ENCODE results near the gene OR10A6. TPM values are rescaled to one million over a fixed set of nuclear protein-coding genes. Genes with fewer than 3 reads are reported as not detected.
A peak's percentile ranks its signal among the peaks of the same experiment; 100 is the strongest.

OR10A6 gene
- total RNA-seq, 3 donors from 2014 or later: not detected

DNA sequence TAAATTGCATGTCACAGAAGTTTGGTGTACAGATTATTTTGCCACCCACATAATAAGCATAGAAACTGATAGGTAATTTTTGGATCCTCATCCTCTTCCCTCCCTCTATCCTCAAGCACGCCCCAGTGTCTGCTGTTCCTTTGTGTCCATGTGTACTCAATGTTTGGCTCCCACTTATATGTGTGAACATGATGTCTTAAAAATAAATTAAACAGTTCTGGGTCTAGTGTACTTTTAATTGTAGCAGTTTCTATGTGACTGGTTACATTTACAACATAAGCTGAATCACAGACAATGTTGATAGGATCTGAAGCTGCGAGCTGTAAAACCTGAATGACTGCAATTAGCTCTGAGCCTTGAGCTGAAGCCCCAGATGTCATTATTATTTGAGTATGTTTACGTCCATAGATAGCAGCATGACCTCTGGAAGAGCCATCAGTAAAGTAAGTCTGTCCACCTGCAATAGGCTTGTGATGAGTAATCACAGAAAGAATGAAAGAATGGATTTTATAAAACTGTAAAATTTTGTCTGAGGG is 29.7 kb downstream of the OR10A6 start:
- H3K36me3 Mint-ChIP-seq (ENCODE audit: insufficient read depth): no peaks in the 10 kb centered on the region
- no peaks in the 10 kb centered on the region for H3K9me3 Mint-ChIP-seq
- peaks cover 34% of the 10 kb centered on the region for H3K27me3 Mint-ChIP-seq (ENCODE audit: low read depth)
- no peaks in the 10 kb centered on the region for H3K4me1 Mint-ChIP-seq (ENCODE audit: low read depth)
- no peak overlapping the region for H3K4me3 Mint-ChIP-seq
- DNase-seq (no peak), ATAC-seq (no peak)

DNA sequence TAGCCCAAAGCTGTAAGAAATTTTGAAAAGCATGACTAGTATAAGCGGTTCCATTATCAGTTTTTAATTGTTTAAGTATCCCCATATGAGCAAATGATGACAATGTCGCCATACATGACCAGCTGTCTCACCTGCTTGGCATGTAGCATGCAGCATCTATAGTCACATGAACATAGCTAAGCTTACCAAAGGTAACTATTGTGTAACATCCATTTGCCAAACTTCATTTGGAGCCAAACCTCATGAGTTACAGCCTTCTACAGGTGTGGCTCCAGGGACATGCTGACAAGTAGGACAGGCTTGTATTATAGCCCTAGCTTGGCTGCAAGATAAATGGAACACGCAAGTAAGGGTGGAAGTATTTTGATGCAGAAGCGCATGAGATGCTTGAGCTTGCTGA is 30.4 kb downstream of the OR10A6 start:
- Mint-ChIP-seq H3K27me3 (ENCODE audit: low read depth) (peaks cover 30% of the 10 kb centered on the region), H3K4me1 (ENCODE audit: low read depth) (no peaks in the 10 kb centered on the region), H3K36me3 (ENCODE audit: insufficient read depth) (no peaks in the 10 kb centered on the region), H3K4me3 (no peak overlapping the region), H3K9me3 (no peaks in the 10 kb centered on the region)
- no peak for ATAC-seq
- DNase-seq: no peak

DNA sequence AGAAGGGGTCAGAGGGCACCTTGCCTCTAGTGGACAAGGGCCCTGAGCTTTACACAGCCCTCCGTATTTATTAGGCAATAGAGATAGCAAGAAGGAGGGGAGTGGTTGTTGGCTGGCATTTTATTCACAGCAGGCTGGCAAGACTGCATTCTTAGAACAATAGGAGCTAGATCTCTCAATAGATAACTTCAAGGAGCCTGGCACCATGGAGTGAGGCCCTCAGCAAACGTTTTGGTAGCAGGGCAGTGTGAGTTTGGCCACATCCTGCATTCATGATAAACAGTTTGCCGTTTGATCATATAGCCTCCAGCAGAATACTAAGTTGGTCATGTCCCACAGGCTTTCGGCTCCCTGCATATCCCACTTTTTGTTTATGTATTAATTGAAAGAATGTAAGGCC is 31.6 kb downstream of the OR10A6 start:
- Mint-ChIP-seq H3K36me3 (ENCODE audit: insufficient read depth) (no peaks in the 10 kb centered on the region), H3K9me3 (peaks cover 3% of the 10 kb centered on the region), H3K27me3 (ENCODE audit: low read depth) (peaks cover 25% of the 10 kb centered on the region), H3K4me3 (no peak overlapping the region), H3K4me1 (ENCODE audit: low read depth) (no peaks in the 10 kb centered on the region)
- DNase-seq: no peak
- ATAC-seq: no peak

DNA sequence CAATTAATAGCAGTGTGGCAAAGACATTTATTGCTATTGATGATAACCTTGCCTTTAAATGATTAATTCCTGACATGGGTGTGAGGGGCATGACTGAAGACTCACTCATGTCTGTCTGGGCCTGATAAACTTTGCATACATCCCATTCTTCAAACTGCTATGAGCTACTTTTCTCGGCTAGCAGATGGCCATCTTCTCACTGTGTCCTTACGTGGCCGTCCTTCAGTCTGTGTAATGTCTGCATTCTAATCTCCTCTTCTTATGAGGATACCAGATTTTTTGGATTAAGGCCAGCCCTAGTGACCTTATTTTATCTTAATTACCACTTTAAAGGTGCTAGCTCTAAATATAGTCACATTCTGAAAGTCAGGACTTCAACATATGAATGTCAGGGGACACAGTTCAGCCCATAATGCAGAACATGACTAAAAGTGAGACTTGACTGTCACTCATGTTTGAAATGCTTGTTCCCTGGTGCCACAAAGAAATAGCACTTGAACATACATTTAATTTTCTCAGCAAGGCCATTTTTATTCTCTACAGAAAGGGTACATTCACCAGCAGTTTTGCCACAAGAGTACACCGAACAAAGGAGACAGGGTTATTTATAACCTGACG is 32.3 kb downstream of the OR10A6 start:
- ATAC-seq: no peak
- H3K4me3 Mint-ChIP-seq: no peak overlapping the region
- H3K4me1 Mint-ChIP-seq (ENCODE audit: low read depth): no peaks in the 10 kb centered on the region
- peaks cover 3% of the 10 kb centered on the region for H3K9me3 Mint-ChIP-seq
- no peak for DNase-seq
- no peaks in the 10 kb centered on the region for H3K36me3 Mint-ChIP-seq (ENCODE audit: insufficient read depth)
- H3K27me3 Mint-ChIP-seq (ENCODE audit: low read depth): peaks cover 23% of the 10 kb centered on the region

DNA sequence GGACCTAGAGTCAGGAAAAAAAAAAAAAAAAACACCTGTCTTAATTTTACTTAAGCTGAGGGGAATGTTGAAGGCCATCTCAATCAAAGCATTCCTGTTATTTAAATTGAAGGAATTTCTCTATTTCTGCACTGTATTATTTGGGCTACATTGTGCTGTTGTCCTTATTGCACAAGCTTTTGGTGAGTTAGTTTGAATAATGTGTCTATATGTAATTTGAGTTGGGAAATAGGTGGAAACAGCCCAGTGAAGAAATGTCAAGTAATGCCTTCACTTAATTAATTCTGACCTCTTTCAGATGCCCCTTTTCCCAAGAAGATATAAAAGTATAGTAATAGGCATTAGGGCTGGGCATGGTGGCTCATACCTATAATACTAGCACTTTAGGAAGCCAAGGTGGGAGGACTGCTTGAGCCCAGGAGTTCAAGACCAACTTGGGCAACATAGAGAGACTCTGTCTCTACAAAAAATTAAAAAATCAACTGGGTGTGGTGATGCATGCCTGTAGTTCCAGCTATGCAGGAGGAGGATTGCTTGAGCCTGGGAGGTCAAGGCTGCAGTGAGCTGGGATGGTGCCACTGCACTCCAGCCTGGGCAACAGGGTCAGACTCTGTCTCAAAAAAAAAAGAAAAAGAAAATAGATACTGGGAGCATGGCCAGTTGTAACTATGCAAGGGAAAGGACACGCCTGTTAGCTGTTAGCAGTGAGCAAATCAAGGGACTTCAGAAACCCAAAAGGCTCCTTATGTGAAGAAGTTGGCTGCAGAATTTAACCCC is 34.9 kb downstream of the OR10A6 start:
- Mint-ChIP-seq H3K9me3 (peaks cover 3% of the 10 kb centered on the region), H3K36me3 (ENCODE audit: insufficient read depth) (no peaks in the 10 kb centered on the region), H3K4me1 (ENCODE audit: low read depth) (peaks cover 5% of the 10 kb centered on the region), H3K4me3 (no peak overlapping the region), H3K27me3 (ENCODE audit: low read depth) (peaks cover 6% of the 10 kb centered on the region)
- DNase-seq: no peak
- no peak for ATAC-seq

DNA sequence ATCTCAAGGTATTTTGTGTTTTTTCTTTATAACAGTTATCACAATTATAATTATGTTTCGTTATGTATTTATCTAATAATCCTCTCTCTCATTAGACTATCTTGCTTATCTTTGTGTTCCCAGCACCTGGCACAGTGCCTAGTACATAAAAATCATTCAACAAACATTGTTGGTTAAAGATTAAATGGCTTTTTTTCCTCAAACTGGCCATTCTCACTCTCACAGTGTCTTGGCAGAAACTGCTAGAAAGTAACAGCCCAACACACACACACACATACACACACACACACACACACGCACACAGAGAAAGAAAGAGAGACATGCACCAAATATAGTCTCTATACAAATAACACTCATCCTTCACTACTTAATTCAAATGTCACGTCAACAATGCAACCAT is 36.8 kb downstream of the OR10A6 start:
- peaks cover 3% of the 10 kb centered on the region for H3K9me3 Mint-ChIP-seq
- DNase-seq (no peak), ATAC-seq (no peak)
- H3K27me3 Mint-ChIP-seq (ENCODE audit: low read depth): peaks cover 1% of the 10 kb centered on the region
- peaks cover 5% of the 10 kb centered on the region for H3K4me1 Mint-ChIP-seq (ENCODE audit: low read depth)
- H3K36me3 Mint-ChIP-seq (ENCODE audit: insufficient read depth): no peaks in the 10 kb centered on the region
- no peak overlapping the region for H3K4me3 Mint-ChIP-seq

DNA sequence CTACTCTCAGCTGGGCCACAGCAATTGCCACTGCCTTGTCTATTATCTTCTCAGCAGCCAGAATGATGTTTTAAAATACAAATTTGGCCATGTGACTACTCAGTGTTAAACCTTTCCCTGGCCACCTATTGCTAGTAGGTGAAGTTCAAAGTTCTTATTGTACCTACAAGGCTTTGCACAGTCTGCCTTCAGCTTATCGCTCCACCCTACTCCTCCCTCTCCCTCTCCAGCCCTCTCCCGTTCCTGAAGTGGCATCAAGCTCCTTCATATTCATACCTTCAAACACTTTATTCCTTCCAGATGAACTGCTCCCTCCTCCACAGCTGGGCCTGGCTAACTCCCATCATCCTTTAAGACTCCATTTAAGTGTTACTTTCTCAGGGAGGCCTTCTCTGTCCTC is 37.3 kb downstream of the OR10A6 start:
- ATAC-seq (no peak), DNase-seq (no peak)
- Mint-ChIP-seq H3K4me3 (no peak overlapping the region), H3K9me3 (peaks cover 3% of the 10 kb centered on the region), H3K36me3 (ENCODE audit: insufficient read depth) (no peaks in the 10 kb centered on the region), H3K4me1 (ENCODE audit: low read depth) (peaks cover 5% of the 10 kb centered on the region), H3K27me3 (ENCODE audit: low read depth) (no peaks in the 10 kb centered on the region)

DNA sequence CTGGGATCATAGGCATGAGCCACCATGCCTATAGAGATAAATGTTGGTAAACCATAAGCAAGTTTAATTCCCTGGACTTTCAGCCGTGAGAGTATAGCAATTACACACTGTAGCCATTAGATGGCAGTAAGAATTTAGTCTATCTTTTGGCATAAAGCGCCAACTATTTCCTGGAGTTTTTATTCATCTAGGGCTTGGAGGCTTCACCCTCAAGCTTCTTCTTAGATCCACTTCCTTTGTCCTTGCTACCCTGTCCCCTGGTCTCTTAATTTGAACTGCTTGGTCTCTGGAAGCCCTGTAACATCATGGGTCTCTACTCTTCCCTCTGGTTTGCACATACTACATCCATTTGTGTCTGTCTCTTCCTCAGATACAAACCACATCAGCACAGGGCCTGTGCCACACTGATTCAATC is 38.2 kb downstream of the OR10A6 start:
- Mint-ChIP-seq H3K36me3 (ENCODE audit: insufficient read depth) (no peaks in the 10 kb centered on the region), H3K27me3 (ENCODE audit: low read depth) (peaks cover 3% of the 10 kb centered on the region), H3K9me3 (peaks cover 3% of the 10 kb centered on the region), H3K4me1 (ENCODE audit: low read depth) (peaks cover 5% of the 10 kb centered on the region), H3K4me3 (no peak overlapping the region)
- ATAC-seq (peak; percentile 58 to 76), DNase-seq (no peak)

DNA sequence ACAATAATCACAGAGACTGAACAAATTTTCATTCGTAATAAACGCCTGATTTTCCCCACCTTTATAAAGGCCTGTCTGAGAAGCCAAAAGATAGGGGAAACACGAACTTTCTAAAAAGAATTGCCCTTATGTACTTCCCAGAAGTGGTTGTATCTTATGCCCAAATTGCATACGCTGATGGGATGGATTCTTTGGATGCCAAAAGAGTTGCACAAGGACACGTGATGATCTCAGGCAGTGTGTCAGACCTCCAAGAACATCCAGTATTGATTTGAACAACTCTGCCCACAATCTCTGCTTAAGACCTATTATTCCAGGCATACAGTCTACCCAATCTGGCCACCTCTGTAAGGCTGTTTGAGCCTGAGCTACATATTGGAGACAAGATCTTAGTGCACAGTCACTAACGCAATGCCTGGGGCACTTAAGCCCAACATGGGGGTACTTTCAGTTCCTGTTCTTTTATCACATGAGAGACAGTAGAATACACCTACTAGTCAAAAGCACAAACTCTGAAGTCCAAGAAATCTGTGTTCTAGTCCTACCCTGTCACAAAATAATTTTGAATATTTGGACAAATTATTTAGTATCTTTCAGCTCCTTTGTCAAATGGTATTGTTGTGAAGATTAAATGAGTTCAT is 38.9 kb downstream of the OR10A6 start:
- H3K27me3 Mint-ChIP-seq (ENCODE audit: low read depth): peaks cover 3% of the 10 kb centered on the region
- no peak for ATAC-seq

DNA sequence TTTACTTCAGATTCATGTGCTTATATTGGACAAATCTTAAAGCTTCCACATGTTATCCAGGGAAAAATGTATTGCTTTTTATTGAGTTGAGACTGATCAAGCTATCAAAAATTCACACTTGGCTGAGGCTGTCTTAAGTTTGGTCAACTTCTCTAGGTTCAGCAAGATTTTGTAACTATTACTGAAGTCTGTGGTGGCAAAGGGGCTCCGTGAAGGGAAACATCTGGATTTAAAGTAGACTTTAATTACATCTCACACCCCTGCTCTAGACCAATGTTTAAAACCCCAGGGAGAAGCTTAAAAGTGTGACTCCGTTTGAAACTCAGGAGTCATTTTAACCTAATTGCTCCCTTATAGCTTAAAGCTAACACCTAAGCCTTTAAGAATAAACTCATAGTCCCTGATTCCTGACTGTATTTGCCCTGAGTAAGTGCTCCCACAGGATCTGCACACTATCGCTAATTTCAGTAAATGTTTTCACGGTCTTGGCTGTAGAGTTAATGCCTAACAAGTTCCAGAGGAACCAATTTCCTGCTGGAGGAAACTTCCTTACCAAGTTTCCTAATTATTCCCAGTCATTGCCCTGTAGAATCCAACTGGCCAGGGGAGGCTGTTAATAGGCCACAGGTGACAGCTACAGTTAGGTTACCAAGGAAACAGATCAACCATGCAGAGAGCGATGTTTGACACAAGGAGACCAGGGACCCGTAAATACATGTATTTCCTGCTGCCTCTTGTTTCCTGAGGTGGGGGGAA is 40.5 kb downstream of the OR10A6 start:
- no peak overlapping the region for H3K4me3 Mint-ChIP-seq
- H3K27me3 Mint-ChIP-seq (ENCODE audit: low read depth): peaks cover 3% of the 10 kb centered on the region
- peaks cover 5% of the 10 kb centered on the region for H3K4me1 Mint-ChIP-seq (ENCODE audit: low read depth)
- no peak for ATAC-seq
- DNase-seq: no peak
- H3K36me3 Mint-ChIP-seq (ENCODE audit: insufficient read depth): no peaks in the 10 kb centered on the region
- H3K9me3 Mint-ChIP-seq: peaks cover 3% of the 10 kb centered on the region

More for the DNA sequence above, 38.9 kb downstream of the OR10A6 start:
- Mint-ChIP-seq H3K4me3 (no peak overlapping the region), H3K36me3 (ENCODE audit: insufficient read depth) (no peaks in the 10 kb centered on the region), H3K4me1 (ENCODE audit: low read depth) (peaks cover 5% of the 10 kb centered on the region), H3K9me3 (peaks cover 3% of the 10 kb centered on the region)
- no peak for DNase-seq

DNA sequence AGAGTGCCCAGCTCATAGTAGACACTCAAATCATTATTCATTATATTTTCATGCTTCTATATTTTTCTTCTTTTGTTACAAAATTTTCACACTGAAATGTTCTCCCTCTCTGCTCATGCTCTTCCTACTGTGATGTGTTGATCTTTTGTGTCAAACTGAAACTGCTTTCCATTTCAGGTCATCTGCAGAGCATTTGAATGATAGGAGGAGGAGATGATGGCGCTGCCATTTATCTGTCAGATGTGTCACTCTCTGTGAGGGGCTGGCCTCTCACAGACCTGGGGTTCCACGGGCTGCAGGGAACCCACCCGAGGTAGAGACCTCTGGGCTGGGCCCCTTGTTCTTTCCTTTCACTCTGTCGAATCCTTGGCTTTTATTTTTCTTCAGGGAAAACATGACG is 41.1 kb downstream of the OR10A6 start:
- no peak overlapping the region for H3K4me3 Mint-ChIP-seq
- DNase-seq (no peak), ATAC-seq (no peak)
- H3K36me3 Mint-ChIP-seq (ENCODE audit: insufficient read depth): no peaks in the 10 kb centered on the region
- H3K27me3 Mint-ChIP-seq (ENCODE audit: low read depth): peaks cover 3% of the 10 kb centered on the region
- no peaks in the 10 kb centered on the region for H3K9me3 Mint-ChIP-seq
- peaks cover 5% of the 10 kb centered on the region for H3K4me1 Mint-ChIP-seq (ENCODE audit: low read depth)

DNA sequence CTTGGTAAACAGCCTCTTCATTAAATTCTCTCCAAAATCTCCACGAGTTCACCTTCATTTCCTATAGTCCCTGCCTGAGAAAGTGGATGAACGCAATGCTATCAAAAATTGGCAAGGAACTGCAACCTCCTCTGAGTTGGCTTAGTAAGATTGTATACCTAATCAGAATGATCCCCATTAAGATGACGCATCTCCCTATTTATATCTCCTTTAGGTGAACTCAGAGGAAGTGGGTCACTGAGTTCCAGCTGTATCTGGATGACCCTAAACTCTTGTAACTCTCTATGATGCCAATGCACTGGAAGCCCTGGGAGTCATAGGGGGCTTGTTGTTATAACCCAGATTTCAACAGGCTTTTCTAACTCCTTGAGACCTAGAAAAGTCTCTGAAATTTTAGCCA is 48.2 kb downstream of the OR10A6 start:
- no peak overlapping the region for H3K4me3 Mint-ChIP-seq
- no peak for ATAC-seq
- no peaks in the 10 kb centered on the region for H3K9me3 Mint-ChIP-seq
- H3K36me3 Mint-ChIP-seq (ENCODE audit: insufficient read depth): no peaks in the 10 kb centered on the region
- no peak for DNase-seq
- peaks cover 10% of the 10 kb centered on the region for H3K27me3 Mint-ChIP-seq (ENCODE audit: low read depth)
- H3K4me1 Mint-ChIP-seq (ENCODE audit: low read depth): no peaks in the 10 kb centered on the region
